Gastroesophageal sphincter (tissue), 4 donors: Measurements from ENCODE around the gene IGSF6. TPM values are rescaled to one million over a fixed set of nuclear protein-coding genes. Genes with fewer than 3 reads are reported as not detected.
"Not testable (repeated sequence)": the region's sequence is repeated elsewhere in the genome, so short reads cannot be mapped to it uniquely, and the experiment has no call there.

Experiments used
- ATAC-seq: fragments of 150-250 bp; one replicate; pipeline ENCODE4 v1.9.1; 2016; ENCODE audit warnings: mild to moderate bottlenecking, moderate library complexity
- H3K27ac ChIP-seq, 4 donors: fragments of 200-600 bp; sonication (generic) in 3 of 4; 1 replicate in 3 of 4; 2 replicates in 1 of 4; pipeline ENCODE4 v1.5.1; 2016 to 2019
- H3K27me3 ChIP-seq: fragments of 200-600 bp; sonication (generic); one replicate; pipeline ENCODE4 v1.5.1; 2019
- H3K36me3 ChIP-seq, 2 donors: fragments of 200-600 bp; sonication (generic); one replicate each; pipeline ENCODE4 v1.5.1; 2019; ENCODE audit warnings: control low read depth in 1 of 2
- H3K4me1 ChIP-seq, 3 donors: fragments of 200-600 bp; sonication (generic); 1 replicate in 2 of 3; 2 replicates in 1 of 3; pipeline ENCODE4 v1.5.1; 2016 to 2019; ENCODE audit warnings: control low read depth in 2 of 3
- H3K4me3 ChIP-seq, 2 donors: fragments of 200-600 bp; sonication (generic); one replicate each; pipeline ENCODE4 v1.5.1; 2019; ENCODE audit warnings: mild to moderate bottlenecking in 1 of 2, moderate library complexity in 1 of 2
- H3K9me3 ChIP-seq, 3 donors: fragments of 200-600 bp; sonication (generic); one replicate each; pipeline ENCODE4 v1.5.1; 2017 to 2019; ENCODE audit warnings: control low read depth in 2 of 3
- CTCF ChIP-seq, 4 experiments: fragments of 200-600 bp in 2 of 4; fragments of 450-650 bp in 2 of 4; sonication (generic) in 1 of 4; IDR thresholded peaks; one replicate each; pipeline ENCODE4 v1.5.1; 2017 to 2019; ENCODE audit warnings: antibody characterized with exemption in 4 of 4, mild to moderate bottlenecking in 2 of 4, moderate library complexity in 2 of 4
- EP300 ChIP-seq: sonication (generic); formaldehyde crosslinking; IDR thresholded peaks from one replicate; pipeline ENCODE4 v1.6.1; 2017; ENCODE audit warnings: antibody characterized with exemption, mild to moderate bottlenecking
- POLR2A ChIP-seq, 2 donors: fragments of 450-650 bp; IDR thresholded peaks; one replicate each; pipeline ENCODE4 v1.6.1; 2017; ENCODE audit warnings: antibody characterized with exemption in 2 of 2, mild to moderate bottlenecking in 2 of 2, moderate library complexity in 1 of 2
- POLR2AphosphoS5 ChIP-seq: sonication (generic); formaldehyde crosslinking; IDR thresholded peaks from one replicate; pipeline ENCODE4 v1.6.1; 2017; ENCODE audit warnings: antibody characterized with exemption
- WGBS, 2 donors: methylation state at CpG; one replicate each; pipeline ENCODE4 v1.1.5; 2018; ENCODE audit warnings: low coverage in 1 of 2; 5-methylcytosine and 5-hydroxymethylcytosine counted together
- total RNA-seq, 4 donors: library from RNA; depleted of rRNA; stranded (reverse); fragments of >200 nt; gene quantifications; one replicate each; pipeline ENCODE4 v1.1.0, GENCODE V29; 2016

The IGSF6 gene
- total RNA-seq, 4 donors from 2014 or later: 0.62 to 5.0 (median 1.4) TPM; not detected in 1

DNA sequence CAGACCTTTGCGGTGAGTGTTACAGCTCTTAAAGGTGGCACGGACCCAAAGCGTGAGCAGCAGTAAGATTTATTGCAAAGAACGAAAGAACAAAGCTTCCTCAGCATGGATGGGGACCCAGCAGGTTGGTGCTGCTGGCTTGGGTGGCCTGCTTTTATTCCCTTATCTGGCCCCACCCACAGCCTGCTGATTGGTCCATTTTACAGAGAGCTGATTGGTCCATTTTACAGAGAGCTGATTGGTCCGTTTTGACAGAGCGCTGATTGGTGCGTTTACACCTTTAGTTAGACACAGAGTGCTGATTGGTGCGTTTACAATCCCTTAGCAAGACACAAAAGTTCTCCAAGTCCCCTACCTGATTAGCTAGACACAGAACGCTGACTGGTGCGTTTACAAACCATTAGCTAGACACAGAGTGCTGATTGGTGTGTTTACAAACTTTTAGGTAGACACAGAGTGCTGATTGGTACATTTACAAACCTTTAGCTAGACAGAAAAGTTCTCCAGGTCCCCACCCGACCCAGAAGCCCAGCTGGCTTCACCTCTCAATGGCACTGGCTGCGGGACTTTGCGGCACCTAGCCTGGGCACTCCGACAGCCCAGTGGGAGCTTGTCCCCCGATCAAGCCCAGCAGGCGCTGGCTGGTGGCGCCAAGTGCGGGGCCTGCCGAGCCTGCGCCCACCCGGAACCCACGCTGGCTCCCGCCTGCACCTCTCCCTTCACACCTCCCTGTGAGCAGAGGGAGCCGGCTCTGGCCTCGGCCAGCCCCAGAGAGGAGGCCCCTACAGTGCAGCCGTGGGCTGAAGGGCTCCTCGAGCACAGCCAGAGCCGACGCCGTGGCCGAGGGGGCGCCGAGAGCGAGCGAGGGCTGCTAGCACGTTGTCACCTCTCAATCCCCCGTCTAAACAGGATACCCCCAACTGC, 22.5 kb downstream of the IGSF6 start:
- not testable (repeated sequence) for H3K4me3 ChIP-seq, H3K27ac ChIP-seq, H3K9me3 ChIP-seq, H3K4me1 ChIP-seq, ATAC-seq, H3K27me3 ChIP-seq
- 95 to 97% methylated on average over 4 to 6 of the region's 37 CpGs for WGBS, 2 donors
- H3K36me3 ChIP-seq: peaks cover 0 to 79% of the 10 kb centered on the region in 2 donors

GRCh38 chr16:21628772-21629171, 23.6 kb downstream of the IGSF6 start:
- no peak overlapping the region for H3K27ac ChIP-seq
- H3K27me3 ChIP-seq: no peaks in the 10 kb centered on the region
- no peaks in the 10 kb centered on the region for H3K9me3 ChIP-seq
- H3K4me1 ChIP-seq: peaks cover 0 to 8% (median 0%) of the 10 kb centered on the region in 3 donors
- H3K36me3 ChIP-seq: peaks cover 0 to 70% of the 10 kb centered on the region in 2 donors
- ATAC-seq: no peak
- no peak overlapping the region for H3K4me3 ChIP-seq
- no peak for TF ChIP-seq EP300
- no peak for TF ChIP-seq POLR2A (IDR thresholded peaks at IDR 0.05)
- no peak for TF ChIP-seq POLR2AphosphoS5
- TF ChIP-seq CTCF (IDR thresholded peaks at IDR 0.05): no peak
- WGBS, 2 donors: 69 to 93% methylated on average over 3 to 5 of the region's 5 CpGs

- no peak for ATAC-seq
- H3K27me3 ChIP-seq: no peaks in the 10 kb centered on the region
- H3K36me3 ChIP-seq: peaks cover 0 to 72% of the 10 kb centered on the region in 2 donors
- WGBS, 2 donors: 93 to 99% methylated on average over 3 to 4 of the region's 5 CpGs
- no peak overlapping the region for H3K4me3 ChIP-seq
- no peak overlapping the region for H3K27ac ChIP-seq
- peaks cover 0 to 8% (median 0%) of the 10 kb centered on the region in 3 donors for H3K4me1 ChIP-seq
- TF ChIP-seq POLR2AphosphoS5 (no peak), POLR2A (IDR thresholded peaks at IDR 0.05) (no peak), EP300 (no peak), CTCF (IDR thresholded peaks at IDR 0.05) (no peak)
- H3K9me3 ChIP-seq: no peaks in the 10 kb centered on the region
Measured at GRCh38 chr16:21628121-21628726, 24.2 kb downstream of the IGSF6 start.

GRCh38 chr16:21626659-21627277, 25.6 kb downstream of the IGSF6 start:
- Histone ChIP-seq H3K9me3 (no peaks in the 10 kb centered on the region), H3K27ac (no peak overlapping the region), H3K36me3 (peaks cover 0 to 63% of the 10 kb centered on the region in 2 donors), H3K27me3 (no peaks in the 10 kb centered on the region), H3K4me3 (no peak overlapping the region), H3K4me1 (peaks cover 0 to 8% (median 0%) of the 10 kb centered on the region in 3 donors)
- TF ChIP-seq EP300: no peak
- TF ChIP-seq CTCF (IDR thresholded peaks at IDR 0.05): no peak
- no peak for TF ChIP-seq POLR2A (IDR thresholded peaks at IDR 0.05)
- TF ChIP-seq POLR2AphosphoS5: no peak
- WGBS, 2 donors: 35 to 48% methylated on average over 6 of the region's 6 CpGs
- ATAC-seq: no peak

DNA sequence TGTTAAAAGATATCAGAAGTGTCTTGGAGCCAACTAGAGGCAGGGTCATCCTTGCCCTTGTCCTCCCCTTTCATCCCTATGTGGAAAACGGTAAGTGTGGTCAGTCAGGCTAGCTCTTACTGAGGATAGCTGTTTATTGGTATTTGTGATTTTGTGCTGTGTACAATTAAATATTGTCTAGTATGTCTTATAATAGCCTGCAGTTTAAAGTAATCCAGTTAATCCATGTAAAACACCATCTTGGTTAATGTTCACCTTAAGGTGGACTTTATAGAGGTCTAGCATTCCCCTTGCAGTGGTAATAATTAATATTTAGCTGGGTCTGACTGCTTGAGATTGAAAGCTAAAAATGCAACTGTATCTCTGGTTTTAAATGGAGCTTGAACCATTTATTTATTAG, 27.4 kb downstream of the IGSF6 start:
- H3K9me3 ChIP-seq: no peaks in the 10 kb centered on the region
- WGBS, 2 donors: 50 to 83% methylated on average over 1 of the region's 1 CpG
- H3K27ac ChIP-seq: no peak overlapping the region
- peaks cover 0 to 57% of the 10 kb centered on the region in 2 donors for H3K36me3 ChIP-seq
- TF ChIP-seq CTCF (IDR thresholded peaks at IDR 0.05) (no peak), POLR2AphosphoS5 (no peak), EP300 (no peak), POLR2A (IDR thresholded peaks at IDR 0.05) (no peak)
- ATAC-seq: no peak
- H3K4me1 ChIP-seq: peaks cover 0 to 11% (median 0%) of the 10 kb centered on the region in 3 donors
- no peak overlapping the region for H3K4me3 ChIP-seq
- no peaks in the 10 kb centered on the region for H3K27me3 ChIP-seq
